AG04450 (cell line): ENCODE measurements around the gene GRK5. TPM values are rescaled to one million over a fixed set of nuclear protein-coding genes. Genes with fewer than 3 reads are reported as not detected.

Source experiments
- CTCF ChIA-PET: fragments of 300-600, 350-600 bp; formaldehyde crosslinking; extraction: SDS; loops from one replicate; lab custom pipeline; 2022; ENCODE audit warnings: antibody characterized with exemption, inconsistent platforms; lab: Charles Lee
- POLR2A ChIA-PET: fragments of 350-600 bp; formaldehyde crosslinking; extraction: SDS; loops from one replicate; lab custom pipeline; 2021; ENCODE audit warnings: antibody characterized with exemption, inconsistent platforms; lab: Yijun Ruan, JAX
- DNase-seq: peaks from one replicate; pipeline ENCODE4 v3.0.0-alpha.2; 2011; ENCODE audit warnings: low read depth, low spot score
- H3K27ac ChIP-seq: one replicate; pipeline ENCODE4 v1.5.1; 2012; ENCODE audit warnings: low read depth, low read length, control low read depth
- H3K27me3 ChIP-seq: one replicate; pipeline ENCODE4 v1.6.0; 2012; ENCODE audit warnings: low read length; ENCODE audit not compliant: control insufficient read depth, insufficient read depth
- H3K4me3 ChIP-seq: 2 replicates; pipeline ENCODE4 v1.5.1; 2011; ENCODE audit warnings: mild to moderate bottlenecking, low read depth, low read length, control low read depth
- H3K9me3 ChIP-seq: 2 replicates; pipeline ENCODE4 v1.5.1; 2012; ENCODE audit warnings: low read length; ENCODE audit not compliant: control insufficient read depth, insufficient read depth
- CTCF ChIP-seq: IDR thresholded peaks from 2 replicates; pipeline ENCODE4 v1.5.1; 2011; ENCODE audit warnings: low read depth, low read length, control low read depth, inconsistent platforms
- polyA plus RNA-seq: library from polyadenylated mRNA; depleted of rRNA; stranded (reverse); fragments of >200 nt; gene quantifications from 2 replicates; pipeline ENCODE4 v1.2.3, GENCODE V29; 2011

GRK5 gene
- polyA plus RNA-seq, 1 experiment, result 27.6 TPM

GRCh38 chr10:119335671-119336353 is 128.4 kb downstream of the GRK5 start:
- no peak overlapping the region for H3K27ac ChIP-seq
- POLR2A ChIA-PET, result interaction anchor here (1.1 kb wide), 1 partner anchor 82 kb away, joined by 3 read pairs; no protein-coding TSS in a partner anchor
- CTCF ChIA-PET, result interaction anchor here (0.7 kb wide), 1 partner anchor 136 kb away, joined by 3 read pairs; no protein-coding TSS in a partner anchor

GRCh38 chr10:119336599-119336998 is 129.2 kb downstream of the GRK5 start:
- no peaks in the 10 kb centered on the region for H3K27me3 ChIP-seq
- no peaks in the 10 kb centered on the region for H3K9me3 ChIP-seq
- CTCF ChIA-PET, result interaction anchor here (0.7 kb wide), 1 partner anchor 137 kb away, joined by 3 read pairs; no protein-coding TSS in a partner anchor
- TF ChIP-seq CTCF, result no peak
- POLR2A ChIA-PET, result interaction anchor here (1.1 kb wide), 1 partner anchor 83 kb away, joined by 3 read pairs; no protein-coding TSS in a partner anchor
- no peak for DNase-seq
- H3K4me3 ChIP-seq, result no peak overlapping the region
- H3K27ac ChIP-seq, result no peak overlapping the region

More at GRCh38 chr10:119335671-119336353, 128.4 kb downstream of the GRK5 start:
- DNase-seq, result no peak
- H3K27me3 ChIP-seq, result no peaks in the 10 kb centered on the region
- no peak for TF ChIP-seq CTCF
- H3K4me3 ChIP-seq, result no peak overlapping the region
- H3K9me3 ChIP-seq, result no peaks in the 10 kb centered on the region; the same call in 1 of the 2 replicates

DNA sequence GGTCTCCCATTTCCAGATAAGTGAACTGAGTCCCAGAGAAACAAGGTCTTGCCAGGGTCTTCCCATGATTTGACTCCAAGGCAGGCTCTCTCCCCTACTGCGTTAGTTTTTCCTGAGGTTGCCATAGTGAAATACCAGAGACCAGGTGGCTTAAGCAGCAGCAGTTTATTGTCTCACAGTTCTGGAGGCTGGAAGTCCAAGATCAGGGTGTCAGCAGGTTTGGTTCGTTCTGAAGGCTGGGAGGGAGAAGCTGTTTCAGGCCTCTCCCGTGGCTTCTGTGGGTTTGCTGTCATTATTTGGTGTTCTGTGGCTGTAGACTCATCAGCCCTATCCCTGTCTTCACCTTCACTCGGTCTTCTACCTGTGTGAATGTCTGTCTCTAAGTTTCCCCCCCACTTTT is 129.9 kb downstream of the GRK5 start:
- POLR2A ChIA-PET, result no interaction called here
- Histone ChIP-seq H3K27ac (no peak overlapping the region), H3K9me3 (no peaks in the 10 kb centered on the region; the same call in 1 of the 2 replicates), H3K27me3 (no peaks in the 10 kb centered on the region), H3K4me3 (no peak overlapping the region)
- DNase-seq, result no peak
- CTCF ChIA-PET, result no interaction called here
- no peak for TF ChIP-seq CTCF

DNA sequence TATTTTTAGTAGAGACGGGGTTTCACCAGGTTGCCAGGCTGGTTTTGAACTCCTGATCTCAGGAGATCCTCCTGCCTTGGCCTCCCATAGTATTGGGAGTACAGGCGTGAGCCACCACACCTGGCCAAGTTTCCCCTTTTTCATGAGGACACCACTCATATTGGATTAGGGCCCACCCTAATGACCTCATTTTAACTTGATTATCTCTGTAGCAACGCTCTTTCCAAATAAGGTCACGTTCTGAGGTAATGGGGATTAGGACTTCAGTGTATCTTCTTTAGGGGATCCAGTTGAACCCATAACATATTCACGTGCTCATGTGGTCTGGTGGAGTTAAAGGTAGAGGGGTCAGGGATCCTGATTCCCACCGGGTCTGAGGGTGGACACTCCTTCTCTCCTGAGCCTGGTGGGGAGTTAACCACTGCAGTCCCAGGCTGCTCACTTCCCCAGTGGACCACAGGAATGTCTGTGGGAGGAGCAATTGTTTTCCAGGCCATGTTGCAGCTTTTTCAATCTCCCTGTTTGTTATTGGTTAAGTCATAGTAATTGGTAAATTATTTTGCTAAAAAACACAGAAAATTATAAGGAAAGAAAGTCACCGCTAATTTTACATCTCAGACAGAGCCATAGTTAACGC is 130.5 kb downstream of the GRK5 start:
- no peak for TF ChIP-seq CTCF
- no peak overlapping the region for H3K27ac ChIP-seq
- H3K4me3 ChIP-seq, result no peak overlapping the region
- ChIA-PET CTCF (interaction anchor here (0.8 to 1.3 kb wide), 2 partner anchors 11 to 131 kb away, joined by 3 read pairs; partner anchors contain the start of gene GRK5), POLR2A (interaction anchor here (0.8 kb wide), 1 partner anchor 76 kb away, joined by 4 read pairs; no protein-coding TSS in a partner anchor)
- DNase-seq, result no peak
- no peaks in the 10 kb centered on the region; the same call in 1 of the 2 replicates for H3K9me3 ChIP-seq
- H3K27me3 ChIP-seq, result no peaks in the 10 kb centered on the region
